Tibial nerve (tissue), 4 donors: ENCODE results near the gene TRAF7.

Experiments
- EP300 ChIP-seq, 2 donors: sonication (generic); formaldehyde crosslinking; IDR thresholded peaks; one replicate each; pipeline ENCODE4 v1.6.1; 2017; ENCODE audit warnings: antibody characterized with exemption in 2 of 2, mild to moderate bottlenecking in 1 of 2
- POLR2A ChIP-seq, 2 donors: fragments of 450-650 bp; IDR thresholded peaks; one replicate each; pipeline ENCODE4 v1.6.1; 2017; ENCODE audit warnings: antibody characterized with exemption in 2 of 2, mild to moderate bottlenecking in 2 of 2, moderate library complexity in 2 of 2
- TF ChIP-seq, protein P1 (sequence below), 5 experiments: fragments of 200-600 bp in 3 of 5; fragments of 450-650 bp in 2 of 5; sonication (generic) in 3 of 5; IDR thresholded peaks; one replicate each; pipeline ENCODE4 v1.5.1; 2016 to 2019; ENCODE audit warnings: antibody characterized with exemption in 5 of 5, mild to moderate bottlenecking in 3 of 5, moderate library complexity in 2 of 5

DNA sequence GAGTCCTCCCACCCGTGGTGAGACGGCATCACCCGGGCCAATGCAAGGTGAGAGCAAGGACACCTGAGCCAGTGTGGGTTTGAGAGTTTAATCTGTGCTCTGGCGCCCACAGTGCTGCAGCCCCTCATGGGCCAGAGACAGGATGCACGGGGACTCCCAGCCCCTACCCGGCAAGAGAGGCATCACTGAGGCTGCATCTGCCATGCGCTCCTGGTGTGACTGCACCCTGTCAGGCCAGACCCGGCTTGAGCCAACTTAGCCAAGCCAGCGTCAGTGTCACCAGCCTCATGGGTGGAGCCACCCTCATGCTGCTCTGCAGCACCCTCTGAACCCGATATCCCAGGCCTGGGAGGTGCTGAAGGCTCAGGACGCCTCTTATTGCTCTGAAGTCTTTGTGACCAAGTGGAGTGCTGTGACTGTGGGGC is 56.4 kb downstream of the TRAF7 start:
- TF ChIP-seq POLR2A (IDR thresholded peaks at IDR 0.05) (no peak), EP300 (IDR thresholded peaks at IDR 0.05) (no peak)
- TF ChIP-seq, protein P1, sequence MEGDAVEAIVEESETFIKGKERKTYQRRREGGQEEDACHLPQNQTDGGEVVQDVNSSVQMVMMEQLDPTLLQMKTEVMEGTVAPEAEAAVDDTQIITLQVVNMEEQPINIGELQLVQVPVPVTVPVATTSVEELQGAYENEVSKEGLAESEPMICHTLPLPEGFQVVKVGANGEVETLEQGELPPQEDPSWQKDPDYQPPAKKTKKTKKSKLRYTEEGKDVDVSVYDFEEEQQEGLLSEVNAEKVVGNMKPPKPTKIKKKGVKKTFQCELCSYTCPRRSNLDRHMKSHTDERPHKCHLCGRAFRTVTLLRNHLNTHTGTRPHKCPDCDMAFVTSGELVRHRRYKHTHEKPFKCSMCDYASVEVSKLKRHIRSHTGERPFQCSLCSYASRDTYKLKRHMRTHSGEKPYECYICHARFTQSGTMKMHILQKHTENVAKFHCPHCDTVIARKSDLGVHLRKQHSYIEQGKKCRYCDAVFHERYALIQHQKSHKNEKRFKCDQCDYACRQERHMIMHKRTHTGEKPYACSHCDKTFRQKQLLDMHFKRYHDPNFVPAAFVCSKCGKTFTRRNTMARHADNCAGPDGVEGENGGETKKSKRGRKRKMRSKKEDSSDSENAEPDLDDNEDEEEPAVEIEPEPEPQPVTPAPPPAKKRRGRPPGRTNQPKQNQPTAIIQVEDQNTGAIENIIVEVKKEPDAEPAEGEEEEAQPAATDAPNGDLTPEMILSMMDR (IDR thresholded peaks at IDR 0.05): no peak
